ENCODE results near the gene NOXA1. TPM values are rescaled to one million over a fixed set of nuclear protein-coding genes. Genes with fewer than 3 reads are reported as not detected.
"Not testable (repeated sequence)": the region's sequence is repeated elsewhere in the genome, so short reads cannot be mapped to it uniquely, and the experiment has no call there.

Gene NOXA1
- total RNA-seq, 6 donors from 2014 or later, result 3.3 to 34.6 (median 11.7) TPM

- H3K27ac ChIP-seq, result no peak overlapping the region
- H3K36me3 ChIP-seq, result no peaks in the 10 kb centered on the region
- DNase-seq (peak in 1 of 2 donors; percentile 53), ATAC-seq (ENCODE audit: low FRiP score in 2 of 2) (no peak)
- H3K4me3 ChIP-seq, result no peak overlapping the region
- peaks cover 0 to 14% (median 2%) of the 10 kb centered on the region in 4 donors for H3K4me1 ChIP-seq
- no peak for TF ChIP-seq POLR2AphosphoS5 (IDR thresholded peaks at IDR 0.05)
- TF ChIP-seq POLR2A (IDR thresholded peaks at IDR 0.05), result no peak
- no peak for TF ChIP-seq CTCF (IDR thresholded peaks at IDR 0.05)
- TF ChIP-seq EP300 (IDR thresholded peaks at IDR 0.05), result no peak
- WGBS, 2 donors, result 86 to 91% methylated on average over 22 to 23 of the region's 23 CpGs
- no peaks in the 10 kb centered on the region for H3K27me3 ChIP-seq
- no peaks in the 10 kb centered on the region for H3K9me3 ChIP-seq
These were observed 42.7 kb downstream of the NOXA1 start for GRCh38 chr9:137465720-137466388.

- H3K9me3 ChIP-seq; H3K4me3 ChIP-seq; H3K27ac ChIP-seq; H3K4me1 ChIP-seq; H3K36me3 ChIP-seq; ATAC-seq (ENCODE audit: low FRiP score in 2 of 2); H3K27me3 ChIP-seq: not testable (repeated sequence)
- DNase-seq, result peak in 1 of 2 donors; percentile 58
- WGBS, 2 donors, result 86 to 89% methylated on average over 35 of the region's 35 CpGs
These were observed 43.3 kb downstream of the NOXA1 start for GRCh38 chr9:137466389-137467085.

GRCh38 chr9:137467161-137467581 is 44.0 kb downstream of the NOXA1 start:
- ATAC-seq (ENCODE audit: low FRiP score in 2 of 2), result no peak
- Histone ChIP-seq H3K4me1 (peaks cover 0 to 1% (median 0%) of the 10 kb centered on the region in 4 donors), H3K36me3 (no peaks in the 10 kb centered on the region), H3K4me3 (no peak overlapping the region), H3K27ac (no peak overlapping the region), H3K27me3 (no peaks in the 10 kb centered on the region), H3K9me3 (no peaks in the 10 kb centered on the region)
- peak in 1 of 2 donors; percentile 61 for DNase-seq
- 91 to 100% methylated on average over 1 to 16 of the region's 16 CpGs for WGBS, 2 donors
- TF ChIP-seq EP300 (IDR thresholded peaks at IDR 0.05) (no peak), POLR2A (IDR thresholded peaks at IDR 0.05) (no peak), CTCF (IDR thresholded peaks at IDR 0.05) (no peak), POLR2AphosphoS5 (IDR thresholded peaks at IDR 0.05) (no peak)

GRCh38 chr9:137467896-137468295 is 44.7 kb downstream of the NOXA1 start:
- peak in 1 of 2 donors; percentile 35 for DNase-seq
- WGBS, 2 donors, result 99 to 100% methylated on average over 7 of the region's 7 CpGs
- ATAC-seq (ENCODE audit: low FRiP score in 2 of 2), result no peak
- no peaks in the 10 kb centered on the region for H3K36me3 ChIP-seq
- H3K4me1 ChIP-seq, result no peaks in the 10 kb centered on the region
- H3K27me3 ChIP-seq, result no peaks in the 10 kb centered on the region
- H3K27ac ChIP-seq, result no peak overlapping the region
- H3K9me3 ChIP-seq, result no peaks in the 10 kb centered on the region
- no peak overlapping the region for H3K4me3 ChIP-seq
- TF ChIP-seq EP300 (IDR thresholded peaks at IDR 0.05), result no peak
- no peak for TF ChIP-seq CTCF (IDR thresholded peaks at IDR 0.05)
- TF ChIP-seq POLR2A (IDR thresholded peaks at IDR 0.05), result no peak
- no peak for TF ChIP-seq POLR2AphosphoS5 (IDR thresholded peaks at IDR 0.05)

- TF ChIP-seq POLR2AphosphoS5 (IDR thresholded peaks at IDR 0.05), result no peak
- no peak for TF ChIP-seq POLR2A (IDR thresholded peaks at IDR 0.05)
- TF ChIP-seq EP300 (IDR thresholded peaks at IDR 0.05), result no peak
- no peak for TF ChIP-seq CTCF (IDR thresholded peaks at IDR 0.05)
- Histone ChIP-seq H3K27ac (no peak overlapping the region), H3K27me3 (no peaks in the 10 kb centered on the region), H3K4me3 (no peak overlapping the region), H3K36me3 (no peaks in the 10 kb centered on the region), H3K4me1 (no peaks in the 10 kb centered on the region), H3K9me3 (peaks cover 3 to 9% (median 9%) of the 10 kb centered on the region in 4 donors)
- peak in 1 of 2 donors; percentile 17 for DNase-seq
- ATAC-seq (ENCODE audit: low FRiP score in 2 of 2), result no peak
- 62 to 63% methylated on average over 7 of the region's 7 CpGs for WGBS, 2 donors
These were observed 47.6 kb downstream of the NOXA1 start for GRCh38 chr9:137470785-137471184.
